K562 (cell line): ENCODE measurements around the gene RITA1. TPM values are rescaled to one million over a fixed set of nuclear protein-coding genes. Genes with fewer than 3 reads are reported as not detected.

ENCODE experiments used
- ATAC-seq: fragments of 200-7000 bp; cut with Tn5 transposase; 3 replicates; pipeline ENCODE4 v1.9.1; 2020; ENCODE audit warnings: moderate library complexity
- BruUV-seq: library from RNA; stranded (reverse); fragments of 400-500 nt; replicated peaks from 2 replicates; lab custom pipeline; 2021; lab: Mats Ljungman, UMichigan
- CTCF ChIA-PET: fragments of 300-600 bp; formaldehyde crosslinking; extraction: SDS; loops from one replicate; lab custom pipeline; 2021; ENCODE audit warnings: low intra/inter-chr PET ratio; lab: Yijun Ruan, JAX
- POLR2A ChIA-PET: fragments of 300-600, 350-650 bp; sonication (Branson Sonifier 250); formaldehyde crosslinking; extraction: SDS; loops from one replicate; lab custom pipeline; 2021; ENCODE audit warnings: antibody characterized with exemption, inconsistent platforms; lab: Yijun Ruan, JAX
- DNase-seq, 4 experiments: peaks; one replicate each; pipeline versions ENCODE4 v3.0.0 to v3.0.0-alpha.2; 2011 to 2018; ENCODE audit warnings: low spot score in 3 of 4, mixed read lengths in 3 of 4; ENCODE audit errors: extremely low read depth in 1 of 4
- FAIRE-seq: peaks from 2 replicates; lab custom pipeline; 2011; peaks lifted over from hg19 to GRCh38; lab: Jason Lieb, UNC
- H2AFZ ChIP-seq: 2 replicates; pipeline ENCODE4 v1.6.0; 2011; ENCODE audit warnings: low read depth, low read length, control low read depth, inconsistent platforms
- H3K27ac ChIP-seq: fragments of 200-600 bp; 3 replicates; pipeline ENCODE4 v1.8.0; 2011; ENCODE audit warnings: low read depth, mild to moderate bottlenecking, control low read depth, inconsistent platforms, low read length, moderate library complexity, mixed read lengths; ENCODE audit errors: extremely low read depth
- H3K27me3 ChIP-seq, 2 experiments: fragments of 300-600 bp in 1 of 2; 2 replicates in 1 of 2; 3 replicates in 1 of 2; pipeline versions ENCODE4 v1.6.0 to v1.8.0; 2011; ENCODE audit warnings: inconsistent platforms in 2 of 2, low read length in 2 of 2, mild to moderate bottlenecking in 1 of 2, mixed read lengths in 1 of 2, moderate library complexity in 1 of 2; ENCODE audit not compliant: control insufficient read depth in 2 of 2, insufficient read depth in 2 of 2
- H3K36me3 ChIP-seq: fragments of 300-600 bp; 3 replicates; pipeline ENCODE4 v1.8.0; 2011; ENCODE audit warnings: mild to moderate bottlenecking, low read length, inconsistent platforms; ENCODE audit not compliant: control insufficient read depth, insufficient read depth
- H3K4me1 ChIP-seq, 2 experiments: fragments of 200-600 bp in 1 of 2; replicated peaks in 1 of 2; 2 replicates in 1 of 2; 3 replicates in 1 of 2; pipeline versions ENCODE4 v1.5.1 to v1.8.0; 2011; ENCODE audit warnings: inconsistent platforms in 2 of 2, low read length in 2 of 2, mild to moderate bottlenecking in 1 of 2, mixed read lengths in 1 of 2, moderate library complexity in 1 of 2; ENCODE audit not compliant: control insufficient read depth in 2 of 2, insufficient read depth in 2 of 2
- H3K4me2 ChIP-seq: 2 replicates; pipeline ENCODE4 v1.6.1; 2011; ENCODE audit warnings: low read length, control low read depth, inconsistent platforms, mixed read lengths; ENCODE audit not compliant: insufficient read depth
- H3K4me3 ChIP-seq: fragments of 200-600 bp; sonication (generic), shearing (Covaris generic); 2 replicates; pipeline ENCODE4 v1.5.1; 2016; ENCODE audit warnings: control low read depth, inconsistent platforms
- H3K79me2 ChIP-seq: fragments of 200-600 bp; 3 replicates; pipeline ENCODE4 v1.8.0; 2011; ENCODE audit warnings: low read length, inconsistent platforms; ENCODE audit not compliant: control insufficient read depth, insufficient read depth
- H3K9ac ChIP-seq, 2 experiments: 2 replicates each; pipeline versions ENCODE4 v1.6.0 to v1.6.1; 2011; ENCODE audit warnings: low read depth in 2 of 2, low read length in 2 of 2, control low read depth in 1 of 2, inconsistent platforms in 1 of 2, mild to moderate bottlenecking in 1 of 2, mixed read lengths in 1 of 2; ENCODE audit not compliant: insufficient read depth in 1 of 2
- H3K9me1 ChIP-seq: one replicate; pipeline ENCODE4 v1.6.0; 2011; ENCODE audit warnings: inconsistent platforms, mild to moderate bottlenecking, low read length, moderate library complexity; ENCODE audit not compliant: control insufficient read depth, insufficient read depth
- H3K9me3 ChIP-seq: replicated peaks from 2 replicates; pipeline ENCODE4 v1.5.1; 2011; ENCODE audit warnings: low read depth, low read length, inconsistent platforms; ENCODE audit not compliant: control insufficient read depth, insufficient read depth
- H4K20me1 ChIP-seq: replicated peaks from 2 replicates; pipeline ENCODE4 v1.6.1; 2011; ENCODE audit warnings: low read length, inconsistent platforms, mixed read lengths; ENCODE audit not compliant: control insufficient read depth, insufficient read depth
- E2F3 ChIP-seq: fragments of 250-450 bp; sonication (Bioruptor Pico); IDR thresholded peaks from 2 replicates; pipeline ENCODE4 v1.4.0; 2020; ENCODE audit warnings: mild to moderate bottlenecking
- NR2C1 ChIP-seq, 2 experiments: fragments of 450-650 bp; IDR thresholded peaks; 2 replicates each; pipeline ENCODE4 v1.6.1; 2017; ENCODE audit warnings: mild to moderate bottlenecking in 2 of 2, antibody characterized with exemption in 1 of 2, inconsistent platforms in 1 of 2, missing compliant biosample characterization in 1 of 2, missing genetic modification characterization in 1 of 2
- TOE1 ChIP-seq, 2 experiments: fragments of 450-650 bp in 1 of 2; sonication (generic) in 1 of 2; formaldehyde crosslinking in 1 of 2; IDR thresholded peaks; 2 replicates each; pipeline versions ENCODE4 v1.7.1 to v1.8.0; 2016 to 2022; ENCODE audit warnings: borderline replicate concordance in 2 of 2, mild to moderate bottlenecking in 2 of 2, antibody characterized with exemption in 1 of 2, inconsistent platforms in 1 of 2, low read depth in 1 of 2, missing genetic modification reagents in 1 of 2, moderate library complexity in 1 of 2
- ZBTB12 ChIP-seq: fragments of 250-450 bp; sonication (Bioruptor Pico); IDR thresholded peaks from 2 replicates; pipeline ENCODE4 v1.4.0; 2020
- WGBS: fragments of 100-300 bp; shearing (Covaris generic); methylation state at CpG from one replicate; pipeline ENCODE4 v1.1.6; 2016; ENCODE audit warnings: low coverage, mixed read lengths; ENCODE audit not compliant: insufficient coverage; ENCODE audit errors: missing lambda C conversion rate; 5-methylcytosine and 5-hydroxymethylcytosine counted together
- in situ Hi-C: fragments of 300-500 bp; cut with MboI; formaldehyde crosslinking; loops from 4 replicates; pipeline ENCODE4 v1.15.0; 2018; ENCODE audit warnings: inconsistent platforms, mixed read lengths
- intact Hi-C: fragments of 100-400 bp; cut with micrococcal nuclease; formaldehyde crosslinking; loops from 2 replicates; pipeline ENCODE4 v1.14.2; 2022
- polyA plus RNA-seq, 8 experiments: library from polyadenylated mRNA; depleted of rRNA in 4 of 8; stranded (reverse) in 5 of 8; unstranded in 3 of 8; fragments of >200 nt; fragmentation: Nextera tagmentation in 2 of 8; fragmentation: Illumina TruSeq in 1 of 8; extraction: Ambion mirVana in 2 of 8; extraction: Trizol in 1 of 8; gene quantifications; 2 replicates each; pipeline versions ENCODE4 v1.2.1 to v1.2.3, GENCODE V29; 2011 to 2014; ENCODE audit warnings: inconsistent platforms in 1 of 8, missing spikeins in 1 of 8
- total RNA-seq, 7 experiments: library from RNA; depleted of rRNA in 6 of 7; stranded (reverse); fragments of >200 nt in 6 of 7; fragmentation: Illumina TruSeq in 2 of 7; extraction: Trizol in 2 of 7; gene quantifications; 2 replicates each; pipeline versions ENCODE4 v1.2.1 to v1.2.3, GENCODE V29; 2011 to 2021; ENCODE audit warnings: low replicate concordance in 1 of 7

RITA1 gene
- total and polyA plus RNA-seq, 9 of the 15 experiments (the other 6 are each of a cell fraction or from before 2014, with no cell fraction given) = 2.8 to 40.4 (median 18.0) TPM

- no peak overlapping the region for H3K27ac ChIP-seq
- H3K4me3 ChIP-seq = no peak overlapping the region
- no peak overlapping the region for H3K4me2 ChIP-seq
- POLR2A ChIA-PET = interaction anchor here (1.9 kb wide), 1 partner anchor 10 kb away, joined by 8 read pairs; the partner anchor contains the start of gene CFAP73
- TF ChIP-seq TOE1 (IDR thresholded peaks at IDR 0.05; ENCODE audit: borderline replicate concordance) (no peak), TOE1 (CRISPR knock-in tag; IDR thresholded peaks at IDR 0.05; ENCODE audit: borderline replicate concordance, low read depth) (no peak), E2F3 (CRISPR knock-in tag) (no peak), ZBTB12 (CRISPR knock-in tag) (no peak), NR2C1 (IDR thresholded peaks at IDR 0.05) (no peak), NR2C1 (tag; IDR thresholded peaks at IDR 0.05) (no peak)
- in situ Hi-C loops (no loop called here), intact Hi-C loops (no loop called here)
- CTCF ChIA-PET = no interaction called here
- WGBS = 78% methylated on average over 2 of the region's 7 CpGs
- BruUV-seq = no TSS peak
- peaks cover 4% of the 10 kb centered on the region for H3K9me1 ChIP-seq
- no peaks in the 10 kb centered on the region for H3K9me3 ChIP-seq
- no peak overlapping the region for H2AFZ ChIP-seq
- ATAC-seq (no peak), FAIRE-seq (no peak), DNase-seq (no peak)
- peaks cover 9 to 32% of the 10 kb centered on the region in 2 experiments for H3K4me1 ChIP-seq
- no peak overlapping the region for H3K9ac ChIP-seq
- peaks cover 21% of the 10 kb centered on the region for H4K20me1 ChIP-seq
- peaks cover 70% of the 10 kb centered on the region for H3K36me3 ChIP-seq
- no peaks in the 10 kb centered on the region for H3K79me2 ChIP-seq
- peaks cover 0 to 4% of the 10 kb centered on the region in 2 experiments; a peak in 2 of 5 replicates for H3K27me3 ChIP-seq
Measured at GRCh38 chr12:113159937-113160336, 25.6 kb upstream of the RITA1 start.
